HEK293T (cell line): ENCODE results near the gene OR3A2.
"Not testable (repeated sequence)": the region's sequence is repeated elsewhere in the genome, so short reads cannot be mapped to it uniquely, and the experiment has no call there.

Experiments
- BHLHE40 ChIP-seq: fragments of 450-650 bp; IDR thresholded peaks from 2 replicates; pipeline ENCODE4 v1.6.1; 2016; ENCODE audit warnings: mild to moderate bottlenecking, moderate library complexity, borderline replicate concordance
- ELF4 ChIP-seq: fragments of 450-650 bp; IDR thresholded peaks from 2 replicates; pipeline ENCODE4 v1.6.1; 2017; ENCODE audit warnings: antibody characterized with exemption
- FOXK2 ChIP-seq: fragments of 450-650 bp; IDR thresholded peaks from 2 replicates; pipeline ENCODE4 v1.6.1; 2016; ENCODE audit warnings: mild to moderate bottlenecking
- FOXM1 ChIP-seq: fragments of 450-650 bp; IDR thresholded peaks from 2 replicates; pipeline ENCODE4 v1.6.1; 2017; ENCODE audit warnings: mild to moderate bottlenecking, borderline replicate concordance
- PKNOX1 ChIP-seq: fragments of 450-650 bp; IDR thresholded peaks from 2 replicates; pipeline ENCODE4 v1.6.1; 2016
- ZNF384 ChIP-seq: fragments of 450-650 bp; IDR thresholded peaks from 2 replicates; pipeline ENCODE4 v1.6.1; 2016

- TF ChIP-seq BHLHE40, FOXM1, ZNF384, PKNOX1, ELF4, FOXK2: not testable (repeated sequence)
Observed at GRCh38 chr17:3433215-3433614, 47.1 kb upstream of the OR3A2 start.
